Esophagus muscularis mucosa (tissue), 4 donors: Measurements from ENCODE around the gene RNF13.

Experiments
- CTCF ChIP-seq, 3 experiments: fragments of 200-600 bp in 2 of 3; fragments of 450-650 bp in 1 of 3; sonication (generic) in 2 of 3; IDR thresholded peaks; one replicate each; pipeline ENCODE4 v1.5.1; 2017 to 2019; ENCODE audit warnings: antibody characterized with exemption in 3 of 3, mild to moderate bottlenecking in 2 of 3, moderate library complexity in 1 of 3
- EP300 ChIP-seq: sonication (generic); formaldehyde crosslinking; IDR thresholded peaks from one replicate; pipeline ENCODE4 v1.6.1; 2017; ENCODE audit warnings: antibody characterized with exemption
- POLR2A ChIP-seq: fragments of 450-650 bp; IDR thresholded peaks from one replicate; pipeline ENCODE4 v1.6.1; 2017; ENCODE audit warnings: antibody characterized with exemption, moderate library complexity, mild to moderate bottlenecking, low read depth
- POLR2AphosphoS5 ChIP-seq, 2 donors: sonication (generic); formaldehyde crosslinking; IDR thresholded peaks; one replicate each; pipeline ENCODE4 v1.6.1; 2017; ENCODE audit warnings: antibody characterized with exemption in 2 of 2

- TF ChIP-seq EP300 (no peak), CTCF (IDR thresholded peaks at IDR 0.05) (no peak), POLR2A (no peak), POLR2AphosphoS5 (IDR thresholded peaks at IDR 0.05) (no peak)
These were observed 129.4 kb downstream of the RNF13 start for GRCh38 chr3:149942409-149942808.
